ENCODE data around the gene NMRAL1. TPM values are rescaled to one million over a fixed set of nuclear protein-coding genes. Genes with fewer than 3 reads are reported as not detected.

The NMRAL1 gene
- total RNA-seq, 4 donors from 2014 or later = 37.0 to 320 (median 59.3) TPM

- no peak overlapping the region for H3K27ac ChIP-seq
- no peak for DNase-seq
- H3K9me3 ChIP-seq = no peaks in the 10 kb centered on the region
- intact Hi-C loops (cut with DNase I; ENCODE audit: low total_unique reads) = no loop called here
- no peaks in the 10 kb centered on the region for H3K36me3 ChIP-seq
- H3K4me1 ChIP-seq = no peaks in the 10 kb centered on the region
- no peak for TF ChIP-seq POLR2A (IDR thresholded peaks at IDR 0.05)
- TF ChIP-seq CTCF (IDR thresholded peaks at IDR 0.05) = no peak
- H3K4me3 ChIP-seq = no peak overlapping the region
- H3K27me3 ChIP-seq = no peaks in the 10 kb centered on the region
These were observed 30.4 kb downstream of the NMRAL1 start for GRCh38 chr16:4443986-4444385.

- no peak for TF ChIP-seq POLR2A (IDR thresholded peaks at IDR 0.05)
- TF ChIP-seq CTCF (IDR thresholded peaks at IDR 0.05) = no peak
- Histone ChIP-seq H3K27ac (no peak overlapping the region), H3K9me3 (no peaks in the 10 kb centered on the region), H3K4me1 (no peaks in the 10 kb centered on the region), H3K36me3 (no peaks in the 10 kb centered on the region), H3K4me3 (no peak overlapping the region), H3K27me3 (no peaks in the 10 kb centered on the region)
- intact Hi-C loops (cut with DNase I; ENCODE audit: low total_unique reads) = no loop called here
- no peak for DNase-seq
These were observed 31.2 kb downstream of the NMRAL1 start for GRCh38 chr16:4443271-4443670.

GRCh38 chr16:4442371-4442770, 32.1 kb downstream of the NMRAL1 start:
- H3K9me3 ChIP-seq = no peaks in the 10 kb centered on the region
- no peaks in the 10 kb centered on the region for H3K4me1 ChIP-seq
- no peaks in the 10 kb centered on the region for H3K36me3 ChIP-seq
- TF ChIP-seq POLR2A (IDR thresholded peaks at IDR 0.05) (no peak), CTCF (IDR thresholded peaks at IDR 0.05) (no peak)
- H3K27me3 ChIP-seq = no peaks in the 10 kb centered on the region
- intact Hi-C loops (cut with DNase I; ENCODE audit: low total_unique reads) = no loop called here
- H3K4me3 ChIP-seq = no peak overlapping the region
- no peak overlapping the region for H3K27ac ChIP-seq
- no peak for DNase-seq

GRCh38 chr16:4437366-4437765, 37.1 kb downstream of the NMRAL1 start:
- H3K27me3 ChIP-seq = no peaks in the 10 kb centered on the region
- intact Hi-C loops (cut with DNase I; ENCODE audit: low total_unique reads) = no loop called here
- H3K27ac ChIP-seq = no peak overlapping the region
- TF ChIP-seq CTCF (IDR thresholded peaks at IDR 0.05) = no peak
- TF ChIP-seq POLR2A (IDR thresholded peaks at IDR 0.05) = no peak
- no peaks in the 10 kb centered on the region for H3K36me3 ChIP-seq
- DNase-seq = no peak
- H3K4me3 ChIP-seq = no peak overlapping the region
- H3K4me1 ChIP-seq = no peaks in the 10 kb centered on the region
- H3K9me3 ChIP-seq = no peaks in the 10 kb centered on the region

GRCh38 chr16:4435337-4436067, 38.9 kb downstream of the NMRAL1 start:
- no peak overlapping the region for H3K4me3 ChIP-seq
- H3K4me1 ChIP-seq = no peaks in the 10 kb centered on the region
- intact Hi-C loops (cut with DNase I; ENCODE audit: low total_unique reads) = no loop called here
- no peak for DNase-seq
- H3K27ac ChIP-seq = no peak overlapping the region
- H3K9me3 ChIP-seq = no peaks in the 10 kb centered on the region
- TF ChIP-seq CTCF (IDR thresholded peaks at IDR 0.05) (no peak), POLR2A (IDR thresholded peaks at IDR 0.05) (no peak)
- no peaks in the 10 kb centered on the region for H3K36me3 ChIP-seq
- no peaks in the 10 kb centered on the region for H3K27me3 ChIP-seq

Data from uterus (tissue), 4 donors.